Right renal cortex interstitium (tissue), 3 donors: ENCODE results near the gene THSD4. TPM values are rescaled to one million over a fixed set of nuclear protein-coding genes. Genes with fewer than 3 reads are reported as not detected.
"Not testable (repeated sequence)": the region's sequence is repeated elsewhere in the genome, so short reads cannot be mapped to it uniquely, and the experiment has no call there.

Experiments used
- DNase-seq, 3 donors: peaks; one replicate each; pipeline ENCODE4 v3.0.0-alpha.2; 2013; ENCODE audit warnings: low read depth in 3 of 3, low spot score in 2 of 3
- polyA plus RNA-seq, 3 donors: library from polyadenylated mRNA; unstranded; fragments of 120-200 nt; gene quantifications; one replicate each; pipeline ENCODE4 v1.2.1, GENCODE V29; 2013; ENCODE audit not compliant: insufficient read length in 3 of 3

The THSD4 gene
- polyA plus RNA-seq, 3 donors: 31.9 to 39.4 (median 33.2) TPM

DNA sequence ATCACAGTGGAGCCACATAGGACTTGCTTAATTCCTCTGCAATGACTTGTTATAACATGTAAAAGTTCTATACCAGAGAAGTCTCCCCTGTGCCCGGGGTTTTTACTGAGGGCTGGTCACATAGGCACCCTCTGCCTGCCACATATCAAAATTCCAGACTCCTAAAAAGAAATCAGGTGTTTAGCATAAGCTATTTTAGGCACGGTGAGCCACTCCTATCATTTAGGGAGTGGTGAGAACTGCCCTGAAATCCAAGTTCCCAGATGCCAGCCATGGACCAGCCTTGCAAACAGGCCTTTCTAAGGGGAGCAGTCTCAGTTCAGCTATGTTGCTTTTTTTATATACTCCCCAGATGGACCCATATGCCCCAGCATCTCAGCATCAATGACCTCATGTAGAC lies 130.3 kb downstream of the THSD4 start:
- no peak for DNase-seq

DNA sequence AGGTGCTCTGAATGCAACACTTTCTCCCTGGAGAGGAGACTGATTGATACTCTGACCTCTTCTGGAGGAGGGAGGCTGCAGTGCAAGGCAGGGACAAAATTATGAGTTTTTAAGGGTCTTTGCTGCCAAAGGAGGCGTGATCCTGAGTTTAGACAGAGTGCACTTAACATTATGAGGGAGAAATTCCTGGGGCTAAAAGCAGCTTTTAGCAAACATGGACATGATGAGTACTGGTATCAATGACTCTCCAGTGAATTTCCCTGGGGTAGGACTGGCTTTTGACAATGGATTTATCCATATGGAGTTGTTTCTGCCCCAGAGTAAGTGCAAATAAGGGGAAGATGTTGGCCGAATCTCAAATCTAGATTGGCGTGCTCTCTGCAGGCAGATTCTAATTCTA lies 133.1 kb downstream of the THSD4 start:
- DNase-seq: no peak

DNA sequence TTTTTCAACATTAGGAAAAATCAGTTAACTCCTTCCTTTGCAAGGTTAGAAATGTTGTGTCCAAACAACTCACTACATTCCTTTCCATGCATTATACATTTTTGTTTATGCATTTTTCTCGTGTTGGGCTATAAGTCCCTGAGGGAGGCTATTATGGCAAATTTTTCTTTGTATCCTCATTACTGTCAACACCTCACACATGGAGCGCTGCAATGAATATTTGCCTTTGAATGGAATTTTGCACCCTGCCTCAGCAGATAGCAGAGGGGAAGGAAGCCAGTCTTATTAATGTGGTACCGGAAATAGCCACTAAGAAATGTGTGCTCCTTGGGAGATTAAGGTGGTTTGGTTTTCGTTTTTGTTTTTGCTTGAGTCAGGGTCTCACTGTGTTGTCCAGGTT lies 134.7 kb downstream of the THSD4 start:
- no peak for DNase-seq

DNA sequence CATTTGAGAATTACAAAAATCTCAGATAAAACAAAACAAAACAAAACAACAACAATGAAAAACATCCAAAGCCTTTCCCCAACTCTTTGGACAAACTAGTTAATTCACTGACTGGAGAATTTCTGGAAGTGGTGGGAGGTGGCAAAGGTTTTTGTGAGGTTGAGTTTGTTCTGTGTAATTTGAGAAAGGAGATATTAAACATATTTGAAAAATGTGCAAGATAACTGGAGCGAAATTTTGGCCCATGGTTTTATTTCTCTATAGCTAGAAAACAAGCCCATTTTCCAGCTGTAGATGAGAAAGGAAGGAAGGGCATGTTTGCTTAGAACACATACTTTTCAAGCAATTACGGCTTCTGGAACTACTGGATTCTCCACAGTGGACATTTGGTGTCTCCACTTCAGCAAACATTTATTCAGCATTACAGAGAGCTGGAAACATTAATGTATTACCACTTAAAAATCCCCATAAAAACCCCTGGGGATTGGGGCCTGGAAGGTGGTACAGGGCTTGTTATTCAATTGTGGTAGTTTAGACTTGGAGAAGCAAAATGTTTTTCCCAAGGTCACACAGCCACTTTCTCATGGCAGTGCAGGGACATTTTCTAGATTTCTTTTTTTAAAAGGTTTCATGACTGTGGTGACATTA lies 135.8 kb downstream of the THSD4 start:
- no peak for DNase-seq

DNA sequence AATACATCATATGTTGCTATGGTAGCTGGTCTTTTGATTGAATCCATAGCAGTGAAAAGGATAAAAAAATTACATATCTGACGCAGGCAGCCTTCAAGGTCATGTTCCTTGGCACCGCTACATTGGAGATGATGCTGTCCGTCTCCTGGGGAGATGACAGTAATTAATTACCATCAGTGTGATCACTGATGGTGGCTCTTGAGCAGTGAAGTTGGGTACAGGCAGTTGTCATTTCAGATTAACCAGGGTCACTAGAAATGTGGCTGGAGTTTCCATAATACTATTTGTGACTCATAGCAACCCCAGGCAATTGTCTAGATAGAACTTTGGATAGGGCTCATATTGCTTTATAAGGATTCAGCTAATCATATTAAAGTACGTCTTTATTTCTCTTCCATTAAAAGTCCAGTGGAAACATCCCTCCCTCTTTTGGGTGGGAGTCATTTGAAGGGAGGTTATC lies 136.3 kb downstream of the THSD4 start:
- DNase-seq: no peak

DNA sequence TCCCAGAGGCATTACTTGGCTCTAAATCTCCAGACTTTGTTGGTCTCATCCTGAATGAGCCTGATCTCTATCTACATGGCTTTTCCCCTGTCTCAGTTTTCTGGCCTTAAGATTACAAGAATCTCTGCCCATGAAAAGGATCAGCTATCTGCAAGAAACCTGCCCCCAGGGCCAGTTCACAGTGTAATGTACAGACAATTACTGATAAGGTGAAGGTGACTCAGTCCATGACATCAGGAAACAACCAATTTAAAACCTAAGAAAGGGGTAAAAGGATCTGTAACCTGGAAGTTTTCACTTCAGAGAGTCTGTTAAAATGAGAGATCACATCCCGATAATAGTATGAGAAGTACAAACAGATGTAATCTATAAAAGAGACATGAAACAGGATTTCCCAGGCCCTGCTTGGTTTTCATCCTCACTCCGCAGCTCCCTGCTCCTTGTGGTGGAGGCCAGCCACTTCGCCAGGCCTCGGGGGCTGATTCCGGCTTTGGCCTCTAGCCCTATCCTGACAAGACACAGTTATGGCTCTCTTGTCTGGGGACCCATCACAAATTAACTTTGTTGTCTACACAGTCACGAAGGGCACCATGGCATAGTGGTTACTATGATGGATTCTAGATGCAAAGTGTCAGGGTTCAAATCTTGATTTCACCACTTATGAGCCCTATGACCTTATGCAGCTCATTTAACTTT lies 136.9 kb downstream of the THSD4 start:
- DNase-seq: no peak

DNA sequence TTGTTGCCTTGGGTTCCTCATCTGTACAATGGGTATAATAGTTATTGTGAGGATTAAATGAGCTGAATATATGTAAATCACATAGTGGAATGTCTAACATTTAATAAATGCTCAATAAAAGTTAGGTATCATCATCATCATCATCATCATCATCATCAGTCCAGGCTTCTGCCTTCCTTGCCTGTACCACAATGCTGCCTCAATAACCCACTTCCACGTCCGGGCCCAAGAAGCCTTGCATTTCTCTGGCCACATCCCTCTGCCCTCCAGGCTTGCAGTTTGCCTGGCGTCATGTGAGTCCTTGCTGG lies 137.4 kb downstream of the THSD4 start:
- no peak for DNase-seq

DNA sequence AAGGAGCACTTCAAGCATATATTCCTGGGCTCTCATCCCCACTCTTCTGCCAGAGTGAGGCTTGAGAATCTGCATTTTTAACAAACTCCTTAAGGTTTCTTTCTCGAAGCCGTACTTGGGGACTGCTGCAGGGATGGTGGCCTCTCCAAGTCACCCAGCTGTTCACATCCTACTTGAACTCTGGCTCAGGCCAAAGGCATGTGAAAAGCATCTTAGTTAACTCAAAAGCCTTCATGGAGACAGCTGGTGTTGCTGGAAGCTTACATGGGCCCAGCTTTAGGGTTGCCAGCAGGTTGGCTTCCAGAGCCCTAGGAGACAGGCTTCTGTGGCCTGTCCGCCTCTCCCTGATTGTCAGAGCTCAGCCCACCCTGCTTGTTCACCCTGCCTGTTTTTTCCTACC lies 139.2 kb downstream of the THSD4 start:
- no peak for DNase-seq

DNA sequence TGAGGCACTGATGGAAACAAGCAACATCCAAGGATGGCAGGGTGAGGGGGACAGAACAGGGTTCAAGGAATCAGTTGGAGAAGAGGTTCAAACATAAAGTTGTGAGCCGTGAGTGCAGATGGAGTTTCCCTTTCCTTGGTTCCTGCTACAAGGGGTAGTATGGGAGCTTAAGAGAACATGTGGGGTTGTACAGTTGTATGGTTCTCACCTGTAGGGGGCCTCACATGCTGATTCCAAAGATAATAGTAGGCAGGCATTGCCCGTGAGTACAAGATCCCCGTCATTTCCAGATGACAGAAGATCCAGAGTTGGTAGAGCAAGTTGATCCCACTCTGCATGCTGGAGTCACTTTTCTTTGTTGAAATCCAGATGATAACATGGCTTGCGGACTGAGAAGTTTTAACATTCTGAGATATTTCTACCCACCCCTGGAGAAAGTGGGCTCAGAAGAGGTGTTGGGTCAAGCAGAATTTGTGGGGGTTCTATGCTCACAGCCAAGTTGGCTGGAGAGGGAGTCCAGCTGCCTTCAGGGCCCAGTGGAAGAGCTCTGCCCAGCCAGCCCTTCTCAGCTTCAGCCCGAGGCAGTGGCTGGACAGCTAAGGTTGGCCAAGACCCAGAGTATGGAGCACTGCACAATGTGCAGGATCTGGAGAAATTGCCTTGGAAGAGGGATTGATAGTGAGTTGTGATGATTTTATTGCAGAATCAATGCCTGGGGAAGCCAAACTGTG lies 141.8 kb downstream of the THSD4 start:
- DNase-seq: no peak

DNA sequence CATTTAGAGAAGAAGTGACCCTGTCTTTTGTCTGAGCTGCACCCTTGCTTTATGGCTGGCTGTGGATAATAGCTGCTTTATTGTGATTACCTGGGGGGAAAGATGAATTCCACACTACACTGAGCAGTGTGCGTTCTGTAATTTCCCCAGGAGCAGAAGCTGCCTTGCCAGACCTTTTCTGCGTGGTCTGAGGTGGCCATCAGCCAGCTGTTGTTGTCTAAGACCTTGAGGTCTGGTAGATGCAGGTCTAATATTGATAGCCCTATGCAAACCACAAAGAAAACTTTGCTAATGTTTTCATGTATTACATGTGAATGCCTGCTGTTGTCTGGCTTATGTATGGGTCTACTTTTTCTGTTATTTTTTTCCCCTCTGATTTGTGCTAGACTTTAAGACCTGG lies 144.6 kb downstream of the THSD4 start:
- no peak for DNase-seq

DNA sequence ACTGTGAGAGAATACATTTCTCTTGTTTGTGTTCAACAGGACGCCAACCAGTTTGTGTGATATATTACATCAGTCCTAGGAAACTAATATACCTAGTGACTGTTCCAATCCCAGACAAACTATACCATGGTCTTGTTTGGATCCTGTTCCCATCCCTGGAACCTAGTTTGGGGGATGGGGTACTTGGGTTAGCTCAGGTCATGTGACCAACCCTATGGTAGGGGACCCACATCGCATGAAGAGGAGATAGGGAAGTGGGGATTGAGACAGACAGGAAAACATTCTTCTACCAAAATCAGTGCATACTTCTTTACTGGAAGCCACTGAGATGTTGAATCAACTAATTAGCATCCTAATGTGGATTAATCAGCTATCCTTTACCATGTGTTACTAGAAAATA lies 146.1 kb downstream of the THSD4 start:
- DNase-seq: no peak

DNA sequence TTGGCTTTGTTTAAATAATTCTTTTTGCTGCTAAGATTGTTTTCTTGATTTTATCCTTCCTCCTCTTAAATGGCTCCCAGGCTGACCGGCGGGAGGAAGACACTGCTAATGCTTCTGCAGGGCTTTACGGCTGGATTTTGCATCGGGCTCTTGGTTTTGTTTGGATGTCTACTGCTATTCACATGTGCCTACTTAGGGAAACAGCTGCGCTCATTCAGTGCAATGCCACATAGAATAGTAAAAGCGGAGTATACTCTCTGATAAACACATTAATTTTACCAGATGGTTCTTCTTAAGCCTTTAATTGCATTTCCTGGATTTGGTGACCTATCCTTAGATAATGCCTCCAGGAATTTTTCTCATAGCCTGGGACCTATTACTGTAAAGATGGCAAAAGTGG lies 146.6 kb downstream of the THSD4 start:
- no peak for DNase-seq

DNA sequence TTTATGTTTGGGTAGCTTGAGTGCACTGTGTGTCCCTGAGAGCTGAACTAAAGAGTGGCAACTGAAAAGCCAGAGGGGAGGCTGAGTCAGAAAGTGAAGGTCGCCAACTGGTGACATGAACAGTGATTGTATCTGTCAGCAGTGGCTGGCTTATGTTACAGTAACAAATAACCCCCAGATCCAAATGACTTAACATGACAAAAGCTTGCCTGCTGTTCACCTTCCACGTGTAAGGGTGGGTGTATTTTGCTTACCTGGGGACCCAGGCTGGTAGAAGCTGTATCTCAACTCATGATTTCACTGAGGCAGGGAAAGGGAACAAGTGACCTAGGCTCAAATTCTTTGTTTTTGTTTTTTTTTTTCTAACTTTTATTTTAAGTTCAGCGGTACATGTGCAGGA lies 147.3 kb downstream of the THSD4 start:
- DNase-seq: no peak

DNA sequence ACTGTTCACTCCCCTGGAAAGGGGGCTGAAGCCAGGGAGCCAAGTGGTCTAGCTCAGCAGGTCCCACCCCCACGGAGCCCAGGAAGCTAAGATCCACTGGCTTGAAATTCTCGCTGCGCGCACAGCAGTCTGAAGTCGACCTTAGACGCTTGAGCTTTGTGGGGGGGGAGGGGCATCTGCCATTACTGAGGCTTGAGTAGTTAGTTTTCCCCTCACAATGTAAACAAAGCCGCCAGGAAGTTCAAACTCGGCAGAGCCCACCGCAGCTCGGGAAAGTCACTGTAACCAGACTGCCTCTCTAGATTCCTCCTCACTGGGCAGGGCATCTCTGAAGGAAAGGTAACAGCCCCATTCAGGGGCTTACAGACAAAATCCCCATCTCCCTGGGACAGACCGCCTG lies 150.3 kb downstream of the THSD4 start:
- not testable (repeated sequence) for DNase-seq

DNA sequence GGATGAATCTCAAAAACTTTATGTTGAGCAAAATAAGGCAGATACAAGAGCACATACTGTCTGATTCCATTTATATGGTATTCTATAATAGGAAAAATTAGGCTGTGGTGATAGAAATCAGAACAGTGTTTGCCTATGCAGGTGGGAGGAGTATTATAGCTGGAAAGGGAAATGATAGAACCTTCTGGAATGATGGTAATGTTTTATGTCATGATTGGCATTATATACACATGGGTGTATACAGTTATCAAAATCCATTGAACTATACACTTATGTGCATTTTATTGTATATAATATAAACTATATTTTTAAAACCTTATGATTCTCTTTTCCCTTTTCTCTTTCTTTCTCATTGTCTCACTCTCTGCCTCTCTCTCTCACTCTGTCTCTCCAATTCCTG lies 156.1 kb downstream of the THSD4 start:
- DNase-seq: no peak

DNA sequence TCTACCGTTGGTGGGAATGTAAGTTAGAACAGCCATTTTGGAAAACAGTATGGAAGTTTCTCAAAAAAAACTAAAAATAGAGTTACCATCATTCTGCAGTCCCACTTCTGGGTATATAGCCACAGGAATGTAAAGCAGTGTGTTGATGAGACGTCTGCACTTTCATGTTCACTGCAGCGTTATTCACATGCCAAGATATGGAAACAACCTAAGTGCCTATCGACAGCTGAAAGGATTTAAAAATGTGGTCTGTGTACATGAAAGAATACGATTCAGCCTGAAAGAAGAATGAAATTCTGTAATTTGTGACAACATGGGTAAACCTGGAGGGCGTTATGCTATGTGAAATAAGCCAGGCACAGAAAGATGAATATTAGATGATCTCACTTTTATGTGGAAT lies 157.7 kb downstream of the THSD4 start:
- DNase-seq: no peak

DNA sequence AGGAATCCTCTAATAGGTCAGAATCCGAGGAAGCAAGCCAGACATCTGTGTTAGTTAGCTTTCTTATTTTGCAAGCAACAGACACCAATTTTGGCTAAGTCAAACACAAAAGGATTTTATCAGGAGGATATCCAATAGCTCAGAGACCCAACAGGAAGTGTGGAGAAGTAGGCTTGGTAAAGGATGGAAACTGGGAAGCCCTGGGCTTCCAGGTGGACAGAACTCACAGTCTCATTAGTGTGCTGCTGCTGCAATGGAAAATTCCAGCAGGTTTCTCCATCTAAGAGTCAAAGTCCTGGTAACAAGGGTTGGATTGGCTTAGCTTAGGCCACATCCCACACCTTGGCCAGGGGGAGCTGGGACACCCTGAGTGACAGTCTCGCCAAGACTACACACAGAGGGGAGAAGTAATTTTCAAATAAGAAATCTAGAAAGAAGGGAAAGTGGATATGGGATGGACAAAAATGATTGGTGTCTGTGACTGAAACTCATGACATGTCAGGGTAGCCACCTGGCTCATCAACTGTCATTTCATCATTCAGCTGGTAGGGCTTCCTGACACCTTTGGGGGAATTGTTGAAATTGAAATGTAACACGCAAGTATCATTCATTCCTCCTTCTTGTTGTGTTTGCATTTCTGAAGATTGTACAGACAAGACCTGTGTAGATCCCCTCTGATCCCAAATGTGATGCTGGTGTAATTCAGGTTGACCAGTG lies 158.6 kb downstream of the THSD4 start:
- no peak for DNase-seq

DNA sequence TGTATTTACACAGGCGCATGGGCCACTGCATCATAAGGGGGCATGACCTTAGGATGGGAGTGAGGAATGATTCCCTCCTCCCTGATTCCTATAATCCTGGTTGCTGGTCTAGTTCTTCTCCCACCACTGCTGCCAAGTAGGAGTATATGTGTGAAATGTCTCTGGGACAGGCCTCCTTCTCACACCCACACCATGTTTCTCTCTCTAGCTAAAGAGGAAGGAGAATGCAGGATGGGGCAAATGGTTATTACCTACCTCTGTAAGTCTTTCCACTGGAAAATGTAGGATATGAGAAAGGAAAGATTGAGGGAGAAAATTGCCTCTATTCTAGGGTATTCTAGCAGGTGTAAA lies 159.2 kb downstream of the THSD4 start:
- DNase-seq: no peak

DNA sequence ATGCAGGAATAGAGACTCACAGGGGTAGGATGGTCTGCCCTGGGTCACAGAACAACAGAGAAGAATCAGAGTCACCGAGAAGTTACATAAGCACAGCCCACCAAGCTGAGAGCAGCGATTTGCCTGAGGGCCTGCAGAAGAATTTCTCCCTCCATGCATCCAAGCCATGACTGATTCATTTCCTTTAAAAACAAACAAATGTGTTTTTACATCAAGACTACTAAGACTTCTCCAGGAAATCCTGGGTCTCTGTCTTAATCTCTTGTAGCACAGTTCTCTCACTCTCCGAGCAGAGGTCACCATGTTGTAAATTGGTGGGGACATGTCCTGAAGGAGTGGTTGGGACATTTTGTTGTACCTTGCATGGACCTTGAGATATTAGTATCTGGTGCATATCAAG lies 159.8 kb downstream of the THSD4 start:
- DNase-seq: no peak

DNA sequence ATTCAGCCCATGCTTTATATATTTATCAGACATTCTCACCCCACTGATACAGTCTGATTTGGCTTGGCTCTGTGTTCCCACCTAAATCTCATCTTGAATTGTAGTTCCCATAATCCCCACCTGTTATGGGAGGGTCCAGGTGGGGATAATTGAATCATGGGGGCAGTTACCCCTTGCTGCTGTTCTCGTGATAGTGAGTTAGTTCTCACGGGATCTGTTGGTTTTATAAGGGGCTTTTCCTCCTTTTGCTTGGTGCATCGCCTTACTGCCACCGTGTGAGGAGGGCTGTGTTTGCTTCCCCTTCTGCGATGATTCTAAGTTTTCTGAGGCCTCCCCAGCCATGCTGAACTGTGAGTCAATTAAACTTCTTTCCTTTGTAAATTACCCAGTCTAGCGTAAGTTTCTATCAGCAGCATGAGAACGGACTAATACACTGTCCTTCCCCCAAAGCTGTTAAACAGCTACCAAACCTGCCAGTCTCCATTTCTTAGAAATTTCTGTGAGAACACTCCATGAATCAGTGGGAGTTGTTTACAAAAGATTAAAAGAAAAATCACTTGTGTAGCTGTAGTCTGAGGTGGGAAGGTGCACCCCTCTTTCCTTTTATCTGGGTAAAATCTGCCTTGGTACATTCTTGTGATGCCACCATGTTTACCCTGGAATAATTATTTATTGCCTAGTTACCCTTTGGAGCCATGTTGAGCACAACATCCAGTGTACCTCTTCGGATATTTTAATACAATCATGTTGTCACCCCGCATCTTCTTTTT lies 160.5 kb downstream of the THSD4 start:
- DNase-seq: no peak

DNA sequence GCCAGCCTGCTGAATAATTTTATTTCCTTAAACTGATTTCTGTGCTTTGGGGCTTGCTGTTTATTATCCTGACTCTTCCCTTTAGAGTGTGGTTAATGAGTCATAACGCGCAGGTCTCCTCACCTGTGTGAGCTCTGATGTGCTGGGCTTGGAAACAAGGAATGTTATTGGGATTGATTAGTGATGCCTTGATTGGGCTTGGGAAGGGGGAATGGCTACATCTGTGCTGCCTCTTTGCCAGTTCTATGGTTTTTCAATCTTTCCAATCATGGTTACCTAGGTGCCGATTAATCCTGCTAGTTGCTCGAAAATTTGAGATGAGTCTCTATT lies 161.0 kb downstream of the THSD4 start:
- no peak for DNase-seq
